HCT116 (cell line): ENCODE measurements around the gene SPSB2. TPM values are rescaled to one million over a fixed set of nuclear protein-coding genes. Genes with fewer than 3 reads are reported as not detected.

Experiments
- ATAC-seq: fragments of 200-7000 bp; cut with Tn5 transposase; 2 replicates; pipeline ENCODE4 v1.9.1; 2020; ENCODE audit warnings: mild to moderate bottlenecking, moderate library complexity
- BruUV-seq: library from RNA; stranded (reverse); fragments of 400-500 nt; replicated peaks from 2 replicates; lab custom pipeline; 2021; lab: Mats Ljungman, UMichigan
- CTCF ChIA-PET: fragments of 300-600 bp; sonication (Branson Sonifier 250); formaldehyde crosslinking; loops from one replicate; lab custom pipeline; 2021; ENCODE audit warnings: antibody characterized with exemption; lab: Charles Lee
- POLR2A ChIA-PET: fragments of 300-600, 350-600 bp; sonication (Branson Sonifier 250); formaldehyde crosslinking; loops from one replicate; lab custom pipeline; 2021; ENCODE audit warnings: antibody characterized with exemption; lab: Charles Lee
- RAD21 ChIA-PET, 2 experiments: fragments of 300-600 bp; sonication (Branson Sonifier 250); formaldehyde crosslinking; loops; one replicate each; lab custom pipeline; 2023; ENCODE audit warnings: low total read pairs in 2 of 2; ENCODE audit not compliant: uncharacterized antibody in 2 of 2, unreplicated experiment in 2 of 2, low non-redundant PET in 1 of 2; lab: Charles Lee
- DNase-seq: peaks from one replicate; pipeline ENCODE4 v3.0.0-alpha.2; 2010; ENCODE audit warnings: low read depth, low spot score
- H2AFZ ChIP-seq: fragments of 200-600 bp; shearing (Covaris generic), sonication (generic); 2 replicates; pipeline ENCODE4 v1.6.1; 2017; ENCODE audit warnings: low read depth, mixed run types, mixed read lengths, antibody characterized with exemption, low read length; ENCODE audit not compliant: poor library complexity, severe bottlenecking
- H3K27ac ChIP-seq: 2 replicates; pipeline ENCODE4 v1.5.1; 2012; ENCODE audit warnings: low read depth, low read length
- H3K27me3 ChIP-seq: fragments of 200-600 bp; sonication (generic); 2 replicates; pipeline ENCODE4 v1.6.1; 2016; ENCODE audit warnings: mixed run types, low read length, mixed read lengths; ENCODE audit not compliant: insufficient read depth
- H3K36me3 ChIP-seq, 2 experiments: fragments of 200-500 bp in 1 of 2; fragments of 200-600 bp in 1 of 2; sonication (Bioruptor generic) in 1 of 2; sonication (generic) in 1 of 2; 2 replicates each; pipeline versions ENCODE4 v1.5.1 to v1.6.1; 2014 to 2016; ENCODE audit warnings: low read length in 2 of 2, inconsistent platforms in 1 of 2, mixed read lengths in 1 of 2, mixed run types in 1 of 2; ENCODE audit not compliant: insufficient read depth in 2 of 2, control insufficient read depth in 1 of 2
- H3K4me1 ChIP-seq, 2 experiments: fragments of 200-600 bp in 1 of 2; sonication (generic) in 1 of 2; 2 replicates each; pipeline versions ENCODE4 v1.5.1 to v1.6.1; 2012 to 2017; ENCODE audit warnings: low read length in 2 of 2, inconsistent platforms in 1 of 2, mild to moderate bottlenecking in 1 of 2, mixed read lengths in 1 of 2, mixed run types in 1 of 2, moderate library complexity in 1 of 2; ENCODE audit not compliant: insufficient read depth in 2 of 2, control insufficient read depth in 1 of 2
- H3K4me2 ChIP-seq: fragments of 200-600 bp; sonication (generic); 2 replicates; pipeline ENCODE4 v1.6.1; 2017; ENCODE audit warnings: mixed run types, low read length, mixed read lengths
- H3K4me3 ChIP-seq, 2 experiments: fragments of 200-600 bp in 1 of 2; sonication (generic) in 1 of 2; replicated peaks in 1 of 2; 2 replicates each; pipeline ENCODE4 v1.5.1; 2011 to 2016; ENCODE audit warnings: low read length in 2 of 2, control low read depth in 1 of 2, low read depth in 1 of 2, mild to moderate bottlenecking in 1 of 2, mixed read lengths in 1 of 2, mixed run types in 1 of 2
- H3K79me2 ChIP-seq: fragments of 200-600 bp; sonication (generic); 2 replicates; pipeline ENCODE4 v1.6.1; 2017; ENCODE audit warnings: mild to moderate bottlenecking, mixed run types, low read length, moderate library complexity, mixed read lengths; ENCODE audit not compliant: insufficient read depth
- H3K9ac ChIP-seq: fragments of 200-600 bp; sonication (generic); 2 replicates; pipeline ENCODE4 v1.6.1; 2016; ENCODE audit warnings: low read length, mixed read lengths
- H3K9me2 ChIP-seq: fragments of 200-600 bp; sonication (generic), shearing (Covaris generic); 2 replicates; pipeline ENCODE4 v1.6.1; 2017; ENCODE audit warnings: mixed run types, mild to moderate bottlenecking, moderate library complexity; ENCODE audit not compliant: insufficient read depth
- H3K9me3 ChIP-seq, 2 experiments: fragments of 200-500 bp in 1 of 2; fragments of 200-600 bp in 1 of 2; sonication (Bioruptor generic) in 1 of 2; sonication (generic) in 1 of 2; 2 replicates each; pipeline ENCODE4 v1.6.1; 2014 to 2017; ENCODE audit warnings: low read length in 2 of 2, mixed read lengths in 2 of 2, inconsistent platforms in 1 of 2, low read depth in 1 of 2, mild to moderate bottlenecking in 1 of 2, mixed run types in 1 of 2, moderate library complexity in 1 of 2; ENCODE audit not compliant: control insufficient read depth in 1 of 2, insufficient read depth in 1 of 2
- H4K20me1 ChIP-seq: fragments of 200-600 bp; sonication (generic), shearing (Covaris generic); 2 replicates; pipeline ENCODE4 v1.6.1; 2017; ENCODE audit warnings: mixed run types, mild to moderate bottlenecking, moderate library complexity; ENCODE audit not compliant: insufficient read depth
- CBX3 ChIP-seq: IDR thresholded peaks from 2 replicates; pipeline ENCODE4 v1.6.1; 2012; ENCODE audit warnings: low read depth
- ELF1 ChIP-seq: IDR thresholded peaks from 2 replicates; pipeline ENCODE4 v1.6.1; 2012; ENCODE audit warnings: low read depth, borderline replicate concordance
- EZH2 ChIP-seq: fragments of 200-600 bp; sonication (generic); IDR thresholded peaks from 2 replicates; pipeline ENCODE4 v1.6.1; 2017; ENCODE audit warnings: antibody characterized with exemption, mixed run types
- EZH2phosphoT487 ChIP-seq: fragments of 200-600 bp; IDR thresholded peaks from 2 replicates; pipeline ENCODE4 v1.6.1; 2018; ENCODE audit warnings: antibody characterized with exemption, borderline replicate concordance
- JUND ChIP-seq: IDR thresholded peaks from 2 replicates; pipeline ENCODE4 v1.6.1; 2012
- POLR2A ChIP-seq: IDR thresholded peaks from 2 replicates; pipeline ENCODE4 v1.7.0; 2011; ENCODE audit warnings: borderline replicate concordance; ENCODE audit not compliant: insufficient read depth, insufficient read length; ENCODE audit errors: extremely low read depth
- POLR2AphosphoS5 ChIP-seq: IDR thresholded peaks from 2 replicates; pipeline ENCODE4 v1.6.1; 2011; ENCODE audit warnings: mild to moderate bottlenecking, low read depth, low read length, moderate library complexity
- RAD21 ChIP-seq: IDR thresholded peaks from 2 replicates; pipeline ENCODE4 v1.6.1; 2012; ENCODE audit warnings: low read depth, mild to moderate bottlenecking
- SIN3A ChIP-seq: IDR thresholded peaks from 2 replicates; pipeline ENCODE4 v1.6.1; 2012; ENCODE audit warnings: low read depth
- SP1 ChIP-seq: IDR thresholded peaks from 2 replicates; pipeline ENCODE4 v1.6.1; 2012; ENCODE audit warnings: low read depth
- SRF ChIP-seq: IDR thresholded peaks from 2 replicates; pipeline ENCODE4 v1.6.1; 2012; ENCODE audit warnings: low read depth
- TCF7L2 ChIP-seq: IDR thresholded peaks from 2 replicates; pipeline ENCODE4 v1.7.0; 2011; ENCODE audit warnings: borderline replicate concordance, inconsistent platforms; ENCODE audit not compliant: insufficient read depth, insufficient read length; ENCODE audit errors: extremely low read depth
- ZNF274 ChIP-seq: fragments of 200-500 bp; sonication (Bioruptor generic); IDR thresholded peaks from 2 replicates; pipeline ENCODE4 v1.6.1; 2014; ENCODE audit warnings: mild to moderate bottlenecking, low read depth, low read length, inconsistent platforms
- intact Hi-C: fragments of 100-400 bp; cut with micrococcal nuclease; formaldehyde crosslinking; loops from 2 replicates; pipeline ENCODE4 v1.10.0; 2022
- total RNA-seq: library from RNA; stranded (reverse); gene quantifications from one replicate; pipeline ENCODE4 v1.2.1, GENCODE V29; 2021; ENCODE audit not compliant: unreplicated experiment
- TF ChIP-seq, protein P1 (sequence below): IDR thresholded peaks from 2 replicates; pipeline ENCODE4 v1.6.1; 2011; ENCODE audit warnings: mild to moderate bottlenecking, low read length, moderate library complexity; ENCODE audit not compliant: insufficient replicate concordance; ENCODE audit errors: extremely low read depth
- TF ChIP-seq, protein P2 (sequence below): IDR thresholded peaks from 2 replicates; pipeline ENCODE4 v1.6.1; 2012
- TF ChIP-seq, protein P3 (sequence below): IDR thresholded peaks from 2 replicates; pipeline ENCODE4 v1.6.1; 2012

SPSB2 gene
- total RNA-seq, 1 experiment from 2014 or later = 10.0 TPM

DNA sequence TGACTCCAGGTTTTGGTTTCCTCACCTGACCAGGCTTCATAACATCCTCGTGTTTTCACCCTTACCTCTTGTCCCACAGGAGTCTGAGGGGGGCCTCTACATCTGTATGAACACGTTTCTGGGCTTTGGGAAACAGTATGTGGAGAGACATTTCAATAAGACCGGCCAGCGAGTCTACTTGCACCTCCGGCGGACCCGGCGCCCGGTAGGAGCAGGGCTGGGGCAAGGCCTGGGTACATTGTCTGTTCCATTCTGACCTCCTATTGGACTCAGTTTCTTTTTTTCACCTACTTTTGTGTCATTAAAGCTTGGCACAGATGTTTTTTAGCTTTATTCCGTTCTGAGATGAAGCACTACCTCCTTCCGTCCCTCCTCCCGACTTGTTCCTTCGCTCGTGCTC, 17.8 kb downstream of the SPSB2 start:
- Histone ChIP-seq H3K4me1 (peaks cover 11 to 23% of the 10 kb centered on the region in 2 experiments), H3K27me3 (no peaks in the 10 kb centered on the region), H3K9me2 (no peaks in the 10 kb centered on the region), H3K79me2 (peaks cover 37% of the 10 kb centered on the region), H2AFZ (no peak overlapping the region), H4K20me1 (no peaks in the 10 kb centered on the region)
- intact Hi-C loops = no loop called here
- no peak for DNase-seq
- RAD21 ChIA-PET = no interaction called here
- POLR2A ChIA-PET = interaction anchor here (8.9 kb wide), 1 partner anchor 14 kb away, joined by 186 read pairs; the partner anchor contains the start of genes SPSB2 and TPI1
- TF ChIP-seq, protein P1, sequence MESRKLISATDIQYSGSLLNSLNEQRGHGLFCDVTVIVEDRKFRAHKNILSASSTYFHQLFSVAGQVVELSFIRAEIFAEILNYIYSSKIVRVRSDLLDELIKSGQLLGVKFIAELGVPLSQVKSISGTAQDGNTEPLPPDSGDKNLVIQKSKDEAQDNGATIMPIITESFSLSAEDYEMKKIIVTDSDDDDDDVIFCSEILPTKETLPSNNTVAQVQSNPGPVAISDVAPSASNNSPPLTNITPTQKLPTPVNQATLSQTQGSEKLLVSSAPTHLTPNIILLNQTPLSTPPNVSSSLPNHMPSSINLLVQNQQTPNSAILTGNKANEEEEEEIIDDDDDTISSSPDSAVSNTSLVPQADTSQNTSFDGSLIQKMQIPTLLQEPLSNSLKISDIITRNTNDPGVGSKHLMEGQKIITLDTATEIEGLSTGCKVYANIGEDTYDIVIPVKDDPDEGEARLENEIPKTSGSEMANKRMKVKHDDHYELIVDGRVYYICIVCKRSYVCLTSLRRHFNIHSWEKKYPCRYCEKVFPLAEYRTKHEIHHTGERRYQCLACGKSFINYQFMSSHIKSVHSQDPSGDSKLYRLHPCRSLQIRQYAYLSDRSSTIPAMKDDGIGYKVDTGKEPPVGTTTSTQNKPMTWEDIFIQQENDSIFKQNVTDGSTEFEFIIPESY = no peak
- no peak for TF ChIP-seq CBX3
- TF ChIP-seq, protein P2, sequence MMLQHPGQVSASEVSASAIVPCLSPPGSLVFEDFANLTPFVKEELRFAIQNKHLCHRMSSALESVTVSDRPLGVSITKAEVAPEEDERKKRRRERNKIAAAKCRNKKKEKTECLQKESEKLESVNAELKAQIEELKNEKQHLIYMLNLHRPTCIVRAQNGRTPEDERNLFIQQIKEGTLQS = no peak
- no peak for TF ChIP-seq POLR2AphosphoS5
- TF ChIP-seq, all 23 proteins: peak for 0
- Histone ChIP-seq H3K9ac (no peak overlapping the region), H3K4me3 (no peak overlapping the region), H3K36me3 (peaks cover 34 to 48% of the 10 kb centered on the region in 2 experiments; a peak in 3 of 4 replicates), H3K27ac (no peak overlapping the region), H3K4me2 (no peak overlapping the region), H3K9me3 (no peaks in the 10 kb centered on the region)
- no peak for ATAC-seq
- BruUV-seq = no TSS peak
- CTCF ChIA-PET = no interaction called here

DNA sequence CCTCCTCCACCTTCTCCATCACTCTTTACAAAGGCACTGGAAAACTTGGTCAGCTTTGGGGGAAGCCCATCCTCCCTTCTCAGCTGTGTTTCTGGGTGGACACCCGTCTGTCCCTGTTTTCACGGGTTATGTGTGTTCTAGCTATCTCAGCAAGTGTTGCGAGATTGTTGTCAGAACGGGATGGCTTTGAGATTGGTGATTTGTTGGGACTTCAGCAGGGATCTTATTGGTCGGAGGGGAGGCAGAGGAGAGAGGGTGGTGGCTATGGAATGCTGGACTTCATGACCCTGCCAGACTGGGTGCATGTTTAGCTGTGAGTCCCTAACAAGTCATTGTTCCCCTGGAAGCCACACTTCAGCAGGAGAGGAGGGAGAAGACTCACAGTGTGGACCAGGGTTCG, 19.1 kb downstream of the SPSB2 start:
- Histone ChIP-seq H3K79me2 (peaks cover 49% of the 10 kb centered on the region), H3K9ac (no peak overlapping the region), H3K27me3 (no peaks in the 10 kb centered on the region), H2AFZ (no peak overlapping the region), H3K9me3 (no peaks in the 10 kb centered on the region), H3K36me3 (peaks cover 33 to 56% of the 10 kb centered on the region in 2 experiments; a peak in 3 of 4 replicates), H3K4me2 (peak overlapping the region; percentile 100; the same call in 1 of the 2 replicates), H3K9me2 (no peaks in the 10 kb centered on the region), H4K20me1 (no peaks in the 10 kb centered on the region), H3K27ac (peak overlapping the region; percentile 65), H3K4me1 (peaks cover 15 to 31% of the 10 kb centered on the region in 2 experiments), H3K4me3 (no peak overlapping the region)
- intact Hi-C loops = loop anchor here (5.0 kb wide), 1 partner anchor 247 kb away; the partner anchor contains the start of gene CHD4
- ChIA-PET POLR2A (interaction anchor here (8.9 kb wide), 1 partner anchor 15 kb away, joined by 186 read pairs; the partner anchor contains the start of genes SPSB2 and TPI1), CTCF (interaction anchor here (3.4 kb wide), 1 partner anchor 101 kb away, joined by 19 read pairs; the partner anchor contains the start of gene MLF2), RAD21 (no interaction called here)
- BruUV-seq = no TSS peak
- ATAC-seq (no peak), DNase-seq (no peak)
- TF ChIP-seq, protein P1 = no peak
- TF ChIP-seq CBX3 (no peak), SRF (no peak), EZH2 (no peak), RAD21 (no peak), POLR2AphosphoS5 (no peak), ELF1 (no peak), JUND (no peak), EZH2phosphoT487 (no peak), SP1 (no peak), TCF7L2 (no peak), POLR2A (no peak), ZNF274 (no peak), SIN3A (no peak)
- TF ChIP-seq, protein P3, sequence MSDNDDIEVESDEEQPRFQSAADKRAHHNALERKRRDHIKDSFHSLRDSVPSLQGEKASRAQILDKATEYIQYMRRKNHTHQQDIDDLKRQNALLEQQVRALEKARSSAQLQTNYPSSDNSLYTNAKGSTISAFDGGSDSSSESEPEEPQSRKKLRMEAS = no peak
